Measurements from ENCODE around the gene ACCSL. TPM values are rescaled to one million over a fixed set of nuclear protein-coding genes. Genes with fewer than 3 reads are reported as not detected.

The ACCSL gene
- total and polyA plus RNA-seq, 2 donors from 2014 or later: not detected

- H3K9ac ChIP-seq (ENCODE audit: low read length in 3 of 3): no peak overlapping the region
- DNase-seq (no peak), FAIRE-seq (no peak)
- intact Hi-C loops (cut with DNase I): no loop called here
- no peak overlapping the region for H3K27ac ChIP-seq (ENCODE audit: low read depth in 2 of 2, low read length in 2 of 2)
- H3K4me3 ChIP-seq (ENCODE audit: low read length in 3 of 3): no peak overlapping the region
- no peaks in the 10 kb centered on the region for H3K4me1 ChIP-seq (ENCODE audit: control insufficient read depth in 2 of 3, insufficient read depth in 2 of 3, low read depth in 1 of 3, low read length in 3 of 3)
- H3K9me3 ChIP-seq (ENCODE audit: control insufficient read depth in 2 of 3, insufficient read depth in 1 of 3, low read length in 3 of 3): no peaks in the 10 kb centered on the region
- TF ChIP-seq, protein P1, sequence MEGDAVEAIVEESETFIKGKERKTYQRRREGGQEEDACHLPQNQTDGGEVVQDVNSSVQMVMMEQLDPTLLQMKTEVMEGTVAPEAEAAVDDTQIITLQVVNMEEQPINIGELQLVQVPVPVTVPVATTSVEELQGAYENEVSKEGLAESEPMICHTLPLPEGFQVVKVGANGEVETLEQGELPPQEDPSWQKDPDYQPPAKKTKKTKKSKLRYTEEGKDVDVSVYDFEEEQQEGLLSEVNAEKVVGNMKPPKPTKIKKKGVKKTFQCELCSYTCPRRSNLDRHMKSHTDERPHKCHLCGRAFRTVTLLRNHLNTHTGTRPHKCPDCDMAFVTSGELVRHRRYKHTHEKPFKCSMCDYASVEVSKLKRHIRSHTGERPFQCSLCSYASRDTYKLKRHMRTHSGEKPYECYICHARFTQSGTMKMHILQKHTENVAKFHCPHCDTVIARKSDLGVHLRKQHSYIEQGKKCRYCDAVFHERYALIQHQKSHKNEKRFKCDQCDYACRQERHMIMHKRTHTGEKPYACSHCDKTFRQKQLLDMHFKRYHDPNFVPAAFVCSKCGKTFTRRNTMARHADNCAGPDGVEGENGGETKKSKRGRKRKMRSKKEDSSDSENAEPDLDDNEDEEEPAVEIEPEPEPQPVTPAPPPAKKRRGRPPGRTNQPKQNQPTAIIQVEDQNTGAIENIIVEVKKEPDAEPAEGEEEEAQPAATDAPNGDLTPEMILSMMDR (IDR thresholded peaks at IDR 0.05; ENCODE audit: borderline replicate concordance, extremely low read depth, insufficient read depth): no peak
- H3K36me3 ChIP-seq (ENCODE audit: control insufficient read depth in 2 of 3, insufficient read depth in 3 of 3, low read length in 3 of 3): peaks cover 0 to 15% (median 10%) of the 10 kb centered on the region in 3 donors
- H3K27me3 ChIP-seq (ENCODE audit: control insufficient read depth, insufficient read depth, low read length): no peaks in the 10 kb centered on the region
Measured at GRCh38 chr11:44078794-44079193, 31.0 kb downstream of the ACCSL start.

GRCh38 chr11:44079376-44079775 is 31.6 kb downstream of the ACCSL start:
- Histone ChIP-seq H3K27ac (ENCODE audit: low read depth in 2 of 2, low read length in 2 of 2) (no peak overlapping the region), H3K9ac (ENCODE audit: low read length in 3 of 3) (no peak overlapping the region), H3K27me3 (ENCODE audit: control insufficient read depth, insufficient read depth, low read length) (no peaks in the 10 kb centered on the region), H3K4me1 (ENCODE audit: control insufficient read depth in 2 of 3, insufficient read depth in 2 of 3, low read depth in 1 of 3, low read length in 3 of 3) (no peaks in the 10 kb centered on the region), H3K4me3 (ENCODE audit: low read length in 3 of 3) (no peak overlapping the region), H3K9me3 (ENCODE audit: control insufficient read depth in 2 of 3, insufficient read depth in 1 of 3, low read length in 3 of 3) (no peaks in the 10 kb centered on the region), H3K36me3 (ENCODE audit: control insufficient read depth in 2 of 3, insufficient read depth in 3 of 3, low read length in 3 of 3) (peaks cover 0 to 15% (median 10%) of the 10 kb centered on the region in 3 donors)
- intact Hi-C loops (cut with DNase I): no loop called here
- TF ChIP-seq, protein P1 (IDR thresholded peaks at IDR 0.05; ENCODE audit: borderline replicate concordance, extremely low read depth, insufficient read depth): no peak
- no peak for DNase-seq
- FAIRE-seq: no peak

DNA sequence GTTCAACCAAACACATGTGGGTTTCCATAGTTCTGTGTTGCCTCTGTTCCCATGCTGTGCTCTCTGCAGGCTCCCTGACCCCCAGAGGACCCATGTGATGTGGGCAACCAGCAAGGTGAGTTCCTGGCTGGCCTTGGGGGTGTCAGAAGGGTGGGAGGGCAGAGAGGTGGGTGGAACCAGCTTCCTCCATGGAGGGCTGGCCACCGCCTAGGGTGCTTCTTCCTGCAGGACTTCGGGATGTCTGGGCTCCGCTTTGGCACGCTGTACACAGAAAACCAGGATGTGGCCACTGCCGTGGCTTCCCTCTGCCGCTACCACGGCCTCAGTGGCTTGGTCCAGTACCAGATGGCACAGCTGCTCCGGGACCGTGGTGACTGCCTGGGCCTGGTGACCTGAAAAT is 33.2 kb downstream of the ACCSL start:
- intact Hi-C loops (cut with DNase I): no loop called here
- H3K27me3 ChIP-seq (ENCODE audit: control insufficient read depth, insufficient read depth, low read length): no peaks in the 10 kb centered on the region
- no peaks in the 10 kb centered on the region for H3K9me3 ChIP-seq (ENCODE audit: control insufficient read depth in 2 of 3, insufficient read depth in 1 of 3, low read length in 3 of 3)
- H3K4me3 ChIP-seq (ENCODE audit: low read length in 3 of 3): no peak overlapping the region
- H3K4me1 ChIP-seq (ENCODE audit: control insufficient read depth in 2 of 3, insufficient read depth in 2 of 3, low read depth in 1 of 3, low read length in 3 of 3): no peaks in the 10 kb centered on the region
- peaks cover 0 to 15% (median 3%) of the 10 kb centered on the region in 3 donors for H3K36me3 ChIP-seq (ENCODE audit: control insufficient read depth in 2 of 3, insufficient read depth in 3 of 3, low read length in 3 of 3)
- H3K9ac ChIP-seq (ENCODE audit: low read length in 3 of 3): no peak overlapping the region
- no peak overlapping the region for H3K27ac ChIP-seq (ENCODE audit: low read depth in 2 of 2, low read length in 2 of 2)
- TF ChIP-seq, protein P1 (IDR thresholded peaks at IDR 0.05; ENCODE audit: borderline replicate concordance, extremely low read depth, insufficient read depth): no peak
- no peak for DNase-seq
- FAIRE-seq: no peak

GRCh38 chr11:44082645-44083044 is 34.9 kb downstream of the ACCSL start:
- Histone ChIP-seq H3K9me3 (ENCODE audit: control insufficient read depth in 2 of 3, insufficient read depth in 1 of 3, low read length in 3 of 3) (no peaks in the 10 kb centered on the region), H3K9ac (ENCODE audit: low read length in 3 of 3) (no peak overlapping the region), H3K27me3 (ENCODE audit: control insufficient read depth, insufficient read depth, low read length) (no peaks in the 10 kb centered on the region), H3K4me1 (ENCODE audit: control insufficient read depth in 2 of 3, insufficient read depth in 2 of 3, low read depth in 1 of 3, low read length in 3 of 3) (no peaks in the 10 kb centered on the region), H3K27ac (ENCODE audit: low read depth in 2 of 2, low read length in 2 of 2) (no peak overlapping the region), H3K36me3 (ENCODE audit: control insufficient read depth in 2 of 3, insufficient read depth in 3 of 3, low read length in 3 of 3) (peaks cover 0 to 15% (median 3%) of the 10 kb centered on the region in 3 donors), H3K4me3 (ENCODE audit: low read length in 3 of 3) (no peak overlapping the region)
- FAIRE-seq (no peak), DNase-seq (peak in 1 of 5 donors; percentile 5)
- intact Hi-C loops (cut with DNase I): no loop called here
- TF ChIP-seq, protein P1 (IDR thresholded peaks at IDR 0.05; ENCODE audit: borderline replicate concordance, extremely low read depth, insufficient read depth): no peak
